Ishikawa (cell line): ENCODE measurements around the gene TBL1X.

ENCODE experiments used
- CEBPB ChIP-seq: IDR thresholded peaks from 2 replicates; pipeline ENCODE4 v1.6.1; 2012
- CREB1 ChIP-seq: IDR thresholded peaks from 2 replicates; pipeline ENCODE4 v1.6.1; 2012; ENCODE audit warnings: low read depth
- EGR1 ChIP-seq: IDR thresholded peaks from 2 replicates; pipeline ENCODE4 v1.6.1; 2012
- EP300 ChIP-seq: IDR thresholded peaks from 2 replicates; pipeline ENCODE4 v1.6.1; 2012; ENCODE audit warnings: borderline replicate concordance
- FOXM1 ChIP-seq: IDR thresholded peaks from 2 replicates; pipeline ENCODE4 v1.6.1; 2012; ENCODE audit warnings: low read depth, borderline replicate concordance
- NFIC ChIP-seq: IDR thresholded peaks from 2 replicates; pipeline ENCODE4 v1.6.1; 2012
- RAD21 ChIP-seq: IDR thresholded peaks from 2 replicates; pipeline ENCODE4 v1.6.1; 2012; ENCODE audit warnings: low read depth
- TAF1 ChIP-seq: IDR thresholded peaks from 2 replicates; pipeline ENCODE4 v1.6.1; 2012; ENCODE audit warnings: low read depth, mild to moderate bottlenecking
- TCF12 ChIP-seq: IDR thresholded peaks from 2 replicates; pipeline ENCODE4 v1.6.1; 2012; ENCODE audit warnings: low read depth
- TEAD4 ChIP-seq: IDR thresholded peaks from 2 replicates; pipeline ENCODE4 v1.6.1; 2012
- YY1 ChIP-seq: IDR thresholded peaks from 2 replicates; pipeline ENCODE4 v1.6.1; 2012; ENCODE audit warnings: low read depth
- ZBTB7A ChIP-seq: IDR thresholded peaks from 2 replicates; pipeline ENCODE4 v1.6.1; 2012; ENCODE audit warnings: low read depth
- TF ChIP-seq, protein P1 (sequence below): IDR thresholded peaks from 2 replicates; pipeline ENCODE4 v1.6.1; 2012
- TF ChIP-seq, protein P2 (sequence below): IDR thresholded peaks from 2 replicates; pipeline ENCODE4 v1.6.1; 2012; ENCODE audit warnings: low read depth, mild to moderate bottlenecking

DNA sequence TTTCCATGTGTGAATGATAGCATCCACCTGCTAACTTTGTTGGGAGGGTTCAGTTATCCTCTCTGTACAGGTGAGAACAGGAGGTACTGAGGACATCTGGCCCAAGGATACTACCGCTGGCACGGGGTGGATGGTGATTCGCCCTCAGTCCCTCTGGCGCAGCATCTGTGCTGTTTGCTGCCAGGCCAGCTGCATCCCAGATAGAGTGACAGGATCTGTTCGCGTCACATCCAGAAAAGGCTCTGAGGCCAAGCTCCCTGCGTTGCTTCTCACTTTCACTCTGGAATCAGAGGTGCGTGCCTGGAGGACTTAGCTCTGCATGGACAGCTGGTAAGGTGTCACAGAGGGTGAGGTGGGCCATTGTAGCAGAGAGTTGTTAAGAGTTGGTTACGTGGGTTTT lies 95.4 kb downstream of the TBL1X start:
- TF ChIP-seq EP300 (no peak), RAD21 (no peak), CEBPB (no peak), NFIC (no peak), YY1 (no peak), TAF1 (no peak), ZBTB7A (no peak), FOXM1 (no peak), EGR1 (no peak), TEAD4 (no peak), CREB1 (no peak), TCF12 (no peak)
- TF ChIP-seq, protein P1, sequence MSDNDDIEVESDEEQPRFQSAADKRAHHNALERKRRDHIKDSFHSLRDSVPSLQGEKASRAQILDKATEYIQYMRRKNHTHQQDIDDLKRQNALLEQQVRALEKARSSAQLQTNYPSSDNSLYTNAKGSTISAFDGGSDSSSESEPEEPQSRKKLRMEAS = no peak
- TF ChIP-seq, protein P2, sequence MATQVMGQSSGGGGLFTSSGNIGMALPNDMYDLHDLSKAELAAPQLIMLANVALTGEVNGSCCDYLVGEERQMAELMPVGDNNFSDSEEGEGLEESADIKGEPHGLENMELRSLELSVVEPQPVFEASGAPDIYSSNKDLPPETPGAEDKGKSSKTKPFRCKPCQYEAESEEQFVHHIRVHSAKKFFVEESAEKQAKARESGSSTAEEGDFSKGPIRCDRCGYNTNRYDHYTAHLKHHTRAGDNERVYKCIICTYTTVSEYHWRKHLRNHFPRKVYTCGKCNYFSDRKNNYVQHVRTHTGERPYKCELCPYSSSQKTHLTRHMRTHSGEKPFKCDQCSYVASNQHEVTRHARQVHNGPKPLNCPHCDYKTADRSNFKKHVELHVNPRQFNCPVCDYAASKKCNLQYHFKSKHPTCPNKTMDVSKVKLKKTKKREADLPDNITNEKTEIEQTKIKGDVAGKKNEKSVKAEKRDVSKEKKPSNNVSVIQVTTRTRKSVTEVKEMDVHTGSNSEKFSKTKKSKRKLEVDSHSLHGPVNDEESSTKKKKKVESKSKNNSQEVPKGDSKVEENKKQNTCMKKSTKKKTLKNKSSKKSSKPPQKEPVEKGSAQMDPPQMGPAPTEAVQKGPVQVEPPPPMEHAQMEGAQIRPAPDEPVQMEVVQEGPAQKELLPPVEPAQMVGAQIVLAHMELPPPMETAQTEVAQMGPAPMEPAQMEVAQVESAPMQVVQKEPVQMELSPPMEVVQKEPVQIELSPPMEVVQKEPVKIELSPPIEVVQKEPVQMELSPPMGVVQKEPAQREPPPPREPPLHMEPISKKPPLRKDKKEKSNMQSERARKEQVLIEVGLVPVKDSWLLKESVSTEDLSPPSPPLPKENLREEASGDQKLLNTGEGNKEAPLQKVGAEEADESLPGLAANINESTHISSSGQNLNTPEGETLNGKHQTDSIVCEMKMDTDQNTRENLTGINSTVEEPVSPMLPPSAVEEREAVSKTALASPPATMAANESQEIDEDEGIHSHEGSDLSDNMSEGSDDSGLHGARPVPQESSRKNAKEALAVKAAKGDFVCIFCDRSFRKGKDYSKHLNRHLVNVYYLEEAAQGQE = no peak
